ENCODE data around the gene GLIS2.

Gene GLIS2

GRCh38 chr16:4297480-4297879, 18.4 kb upstream of the GLIS2 start:
- DNase-seq (ENCODE audit: low read depth in 2 of 3, low spot score in 2 of 3): no peak

- no peak for DNase-seq (ENCODE audit: low read depth in 2 of 3, low spot score in 2 of 3)
These were observed 16.9 kb upstream of the GLIS2 start for GRCh38 chr16:4298761-4299522.

GRCh38 chr16:4301177-4301576, 14.7 kb upstream of the GLIS2 start:
- DNase-seq (ENCODE audit: low read depth in 2 of 3, low spot score in 2 of 3): no peak

GRCh38 chr16:4301968-4302367, 13.9 kb upstream of the GLIS2 start:
- DNase-seq (ENCODE audit: low read depth in 2 of 3, low spot score in 2 of 3): no peak

- DNase-seq (ENCODE audit: low read depth in 2 of 3, low spot score in 2 of 3): no peak
These were observed 11.9 kb upstream of the GLIS2 start for GRCh38 chr16:4303973-4304372.

- DNase-seq (ENCODE audit: low read depth in 2 of 3, low spot score in 2 of 3): no peak
These were observed 9.2 kb upstream of the GLIS2 start for GRCh38 chr16:4306470-4307214.

- DNase-seq (ENCODE audit: low read depth in 2 of 3, low spot score in 2 of 3): peak; percentile 76 to 91 (median 87)
These were observed 8.4 kb upstream of the GLIS2 start for GRCh38 chr16:4307215-4308037.

- no peak for DNase-seq (ENCODE audit: low read depth in 2 of 3, low spot score in 2 of 3)
These were observed 6.6 kb upstream of the GLIS2 start for GRCh38 chr16:4309102-4309832.

- DNase-seq (ENCODE audit: low read depth in 2 of 3, low spot score in 2 of 3): no peak
These were observed 6.0 kb upstream of the GLIS2 start for GRCh38 chr16:4309833-4310266.

- no peak for DNase-seq (ENCODE audit: low read depth in 2 of 3, low spot score in 2 of 3)
These were observed 2.0 kb upstream of the GLIS2 start for GRCh38 chr16:4313563-4314531.

- DNase-seq (ENCODE audit: low read depth in 2 of 3, low spot score in 2 of 3): no peak
These were observed 1.2 kb upstream of the GLIS2 start for GRCh38 chr16:4314532-4315185.

GRCh38 chr16:4316108-4316863, 419 bp downstream of the GLIS2 start:
- DNase-seq (ENCODE audit: low read depth in 2 of 3, low spot score in 2 of 3): no peak

- DNase-seq (ENCODE audit: low read depth in 2 of 3, low spot score in 2 of 3): no peak
These were observed 1.1 kb downstream of the GLIS2 start for GRCh38 chr16:4316864-4317531.

GRCh38 chr16:4317532-4318450, 1.9 kb downstream of the GLIS2 start:
- DNase-seq (ENCODE audit: low read depth in 2 of 3, low spot score in 2 of 3): no peak

GRCh38 chr16:4318451-4318910, 2.6 kb downstream of the GLIS2 start:
- no peak for DNase-seq (ENCODE audit: low read depth in 2 of 3, low spot score in 2 of 3)

GRCh38 chr16:4318967-4319366, 3.1 kb downstream of the GLIS2 start:
- no peak for DNase-seq (ENCODE audit: low read depth in 2 of 3, low spot score in 2 of 3)

Measured in activated CD8-positive, alpha-beta memory T cell treated with anti-CD3 and anti-CD28 coated beads for 48 hours (primary cell).